Suppressor macrophage treated with lipopolysaccharide for 1 hour (primary cell): Measurements from ENCODE around the gene PODXL2.
A peak's percentile ranks its signal among the peaks of the same experiment; 100 is the strongest.
"Not testable (repeated sequence)": the region's sequence is repeated elsewhere in the genome, so short reads cannot be mapped to it uniquely, and the experiment has no call there.

ENCODE experiments used
- DNase-seq, 3 donors: peaks; one replicate each; pipeline ENCODE4 v3.0.0-alpha.2; 2020 to 2022

Gene PODXL2

DNA sequence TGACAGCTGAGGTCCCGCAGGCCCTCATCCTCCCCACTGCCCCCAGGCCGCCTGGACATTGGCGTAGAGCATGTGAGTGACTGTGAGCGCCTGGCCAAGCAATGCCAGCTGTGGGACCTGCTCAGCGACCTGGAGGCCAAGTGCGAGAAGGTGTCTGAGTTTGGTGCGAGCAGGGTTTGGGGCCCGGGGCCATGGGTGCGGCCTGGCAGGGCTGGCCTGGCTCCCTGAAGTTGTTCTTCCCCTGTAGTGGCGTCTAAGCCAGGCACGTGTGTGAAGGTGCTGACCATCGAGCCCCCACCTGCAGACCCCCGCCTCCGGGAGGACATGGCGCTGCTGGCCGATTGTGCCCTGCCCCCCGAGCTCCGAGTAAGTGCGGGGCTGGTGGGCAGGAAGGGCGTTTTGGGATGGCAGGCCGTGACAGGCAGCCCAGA is 48.0 kb downstream of the PODXL2 start:
- DNase-seq = no peak

DNA sequence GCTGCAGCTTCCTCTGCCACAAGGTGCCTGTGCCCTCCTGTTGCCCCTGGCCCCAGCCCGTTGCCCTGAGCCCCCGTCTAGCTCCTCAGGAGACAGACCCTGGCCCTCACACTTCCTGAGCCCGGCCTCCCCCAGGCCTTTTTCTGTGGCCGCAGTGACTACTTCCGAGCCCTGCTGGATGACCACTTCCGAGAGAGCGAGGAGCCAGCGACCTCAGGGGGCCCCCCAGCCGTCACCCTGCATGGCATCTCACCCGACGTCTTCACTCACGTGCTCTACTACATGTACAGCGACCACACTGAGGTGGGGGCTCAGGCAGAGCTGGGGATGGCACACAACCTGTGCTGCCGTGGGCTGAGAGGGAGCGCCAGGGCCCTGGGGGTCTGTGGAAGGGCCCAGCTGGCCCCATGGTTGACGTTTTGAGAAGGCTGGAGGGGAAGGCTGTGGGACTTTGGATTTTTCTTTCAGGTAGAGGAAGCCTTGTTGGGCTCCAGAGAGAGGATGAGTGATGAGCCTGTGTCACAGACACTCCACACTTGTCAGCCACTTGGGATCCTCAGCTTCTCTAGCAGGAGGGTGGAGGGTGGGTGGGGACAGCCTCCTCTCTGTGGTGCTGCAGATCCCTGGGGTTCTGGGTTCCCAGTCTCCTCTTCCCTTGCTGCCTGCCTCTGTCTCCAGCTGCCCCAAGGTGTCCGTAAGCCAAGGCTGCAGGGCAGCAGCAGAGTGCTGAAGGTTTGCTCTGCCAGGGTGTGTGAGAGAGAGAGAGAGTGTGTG is 48.7 kb downstream of the PODXL2 start:
- no peak for DNase-seq

DNA sequence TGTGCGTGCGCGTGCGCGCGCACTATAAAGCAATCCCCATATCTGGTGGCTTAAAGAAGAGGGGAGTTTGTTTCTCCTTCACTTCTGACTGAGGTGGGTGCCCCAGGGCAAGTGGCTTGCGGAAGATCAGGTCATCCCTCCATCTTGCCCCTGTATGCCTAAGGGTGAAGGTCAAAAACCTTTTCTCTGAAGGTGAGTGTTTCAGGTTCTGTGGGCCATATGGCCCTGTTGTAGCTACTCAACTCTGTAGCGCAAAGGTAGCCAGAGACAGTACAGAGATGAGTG is 49.3 kb downstream of the PODXL2 start:
- no peak for DNase-seq

DNA sequence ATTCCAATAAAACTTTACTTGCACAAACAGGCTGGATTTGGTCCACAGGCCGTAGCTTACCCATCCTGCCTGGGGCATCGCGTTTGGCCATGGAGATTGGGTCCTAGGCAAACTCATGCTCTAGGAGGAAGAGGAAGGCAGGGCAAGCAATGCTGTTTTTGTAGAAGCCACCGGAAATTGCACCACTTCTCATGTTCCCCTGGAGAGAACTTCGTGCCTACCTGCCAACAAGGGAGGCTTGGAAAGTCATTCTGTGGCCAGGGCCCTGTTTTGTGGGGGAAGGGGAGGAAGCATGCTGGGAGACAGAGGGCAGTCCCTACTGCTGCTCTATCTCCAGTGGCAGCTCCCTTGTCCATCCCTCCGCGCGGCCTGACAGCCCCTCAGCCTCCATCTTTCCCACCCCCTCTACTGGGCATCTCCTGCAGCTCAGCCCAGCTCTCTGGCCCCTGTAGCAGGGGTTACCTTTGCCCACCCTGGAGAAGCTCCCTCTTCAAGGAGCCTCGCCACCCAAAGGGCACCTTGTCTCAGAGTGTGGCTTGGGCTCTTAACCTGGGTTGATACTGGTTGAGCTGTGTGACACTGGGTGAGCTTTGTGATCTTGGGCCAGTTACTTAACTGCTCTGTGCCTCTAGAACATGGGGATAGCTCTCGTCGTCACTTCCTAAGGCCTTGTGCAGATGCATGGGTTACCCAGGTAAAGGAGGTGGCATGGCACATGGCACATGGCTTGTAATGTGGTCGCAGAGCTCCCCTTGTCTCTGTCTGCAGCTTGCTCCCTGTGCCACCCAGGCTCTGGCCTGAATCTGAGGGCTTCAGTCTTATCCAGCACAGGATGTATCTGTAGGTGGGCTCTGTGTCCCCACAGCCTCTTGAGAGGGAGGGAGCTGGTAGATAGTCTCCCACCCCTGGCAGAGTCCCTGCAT is 49.9 kb downstream of the PODXL2 start:
- no peak for DNase-seq

DNA sequence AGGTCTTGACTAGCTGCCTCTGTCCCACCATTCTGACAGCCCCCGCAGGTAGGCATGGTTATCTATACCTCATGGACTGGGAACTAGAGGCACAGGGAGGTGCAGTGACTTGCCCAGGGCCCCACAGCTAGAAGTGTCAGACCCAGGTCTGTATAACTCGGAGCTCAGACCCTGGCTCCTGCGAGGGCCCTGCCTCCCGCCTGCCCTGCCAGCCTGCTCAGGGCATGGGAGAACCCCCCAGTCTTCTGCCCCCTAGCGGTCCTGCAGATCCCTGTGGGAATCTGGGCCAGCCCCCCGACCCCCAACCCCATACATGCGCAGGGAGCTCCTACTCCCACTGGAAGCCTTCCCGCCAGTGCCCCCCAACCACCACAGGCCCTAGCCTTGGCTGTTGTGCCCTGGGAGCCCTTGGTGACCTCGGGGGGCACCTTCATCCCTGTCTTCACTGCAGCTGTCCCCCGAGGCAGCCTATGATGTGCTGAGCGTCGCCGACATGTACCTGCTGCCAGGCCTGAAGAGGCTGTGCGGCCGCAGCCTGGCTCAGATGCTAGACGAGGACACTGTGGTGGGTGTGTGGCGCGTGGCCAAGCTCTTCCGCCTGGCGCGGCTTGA is 50.7 kb downstream of the PODXL2 start:
- no peak for DNase-seq

DNA sequence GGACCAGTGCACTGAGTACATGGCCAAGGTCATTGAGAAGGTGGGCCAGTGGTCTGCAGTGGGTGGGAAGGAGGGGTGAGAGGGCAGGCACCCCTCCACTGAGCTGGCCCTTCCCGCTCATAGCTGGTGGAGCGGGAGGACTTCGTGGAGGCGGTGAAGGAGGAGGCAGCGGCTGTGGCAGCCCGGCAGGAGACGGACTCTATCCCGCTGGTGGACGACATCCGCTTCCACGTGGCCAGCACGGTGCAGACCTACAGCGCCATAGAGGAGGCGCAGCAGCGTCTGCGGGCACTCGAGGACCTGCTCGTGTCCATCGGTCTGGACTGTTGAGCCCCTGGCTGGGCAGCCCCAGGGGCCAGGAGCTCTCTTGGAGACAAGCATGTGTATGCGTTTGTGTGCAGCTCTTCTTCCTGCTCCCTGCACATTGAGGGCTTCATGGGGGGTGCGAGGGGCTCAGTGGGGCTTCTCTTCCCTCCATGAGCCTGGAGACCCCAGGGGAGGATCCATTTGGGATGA is 51.2 kb downstream of the PODXL2 start:
- DNase-seq = no peak

DNA sequence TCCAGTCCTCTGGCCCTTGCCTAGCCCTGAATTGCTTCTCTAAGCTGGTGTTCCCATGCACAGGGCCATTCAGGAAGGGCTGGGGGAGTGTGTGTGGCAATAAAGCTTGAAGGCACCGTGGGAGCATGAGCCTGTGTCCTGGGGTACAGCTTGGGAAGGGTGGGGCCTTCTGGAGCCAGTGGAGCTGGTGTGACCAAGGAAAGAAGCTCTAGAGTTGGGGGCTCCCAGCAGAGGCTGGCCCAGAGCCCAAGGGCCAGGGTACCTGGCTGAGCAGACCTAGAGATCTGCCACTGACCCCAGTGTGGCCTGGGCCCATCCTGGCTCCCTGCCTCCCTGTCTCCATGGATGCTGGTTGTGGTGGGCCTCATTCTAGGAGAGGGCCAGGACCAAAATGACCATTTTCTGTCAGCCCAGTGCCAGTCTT is 51.8 kb downstream of the PODXL2 start:
- DNase-seq = no peak

DNA sequence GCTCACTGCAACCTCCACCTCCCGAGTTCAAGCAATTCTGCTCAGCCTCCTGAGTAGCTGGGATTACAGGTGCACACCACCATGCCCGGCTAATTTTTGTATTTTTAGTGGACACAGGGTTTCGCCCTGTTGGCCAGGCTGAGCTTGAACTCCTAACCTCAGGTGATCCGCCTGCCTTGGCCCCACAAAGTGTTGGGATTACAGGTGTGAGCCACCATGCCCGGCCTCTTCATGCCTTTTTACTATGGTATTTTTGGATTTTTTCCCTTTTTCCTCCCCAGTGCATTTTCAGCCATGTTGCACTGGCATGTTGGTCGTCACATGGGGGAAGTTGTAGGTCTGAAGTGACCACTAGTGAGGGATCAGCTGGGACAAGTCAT is 53.2 kb downstream of the PODXL2 start:
- DNase-seq = not testable (repeated sequence)

DNA sequence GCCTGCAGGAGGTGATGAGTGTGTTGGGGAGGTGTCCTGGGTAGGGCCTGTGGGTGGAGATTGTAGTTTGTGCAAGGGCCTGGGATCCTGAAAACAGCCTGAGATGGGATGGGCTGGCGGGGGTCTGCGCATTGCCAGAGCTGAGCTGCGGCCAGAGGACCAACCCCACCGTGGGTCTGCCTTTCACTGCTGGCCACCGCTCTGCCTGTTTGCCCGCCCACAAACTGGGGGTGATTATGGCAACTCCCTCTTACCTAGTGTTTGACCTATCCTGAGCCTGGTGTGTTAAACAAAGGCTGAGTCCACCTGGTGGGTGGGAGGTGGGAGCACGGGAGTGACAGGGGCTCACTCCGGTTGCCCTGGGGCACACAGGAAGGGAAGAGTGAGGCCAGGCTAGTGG is 53.6 kb downstream of the PODXL2 start:
- no peak for DNase-seq

DNA sequence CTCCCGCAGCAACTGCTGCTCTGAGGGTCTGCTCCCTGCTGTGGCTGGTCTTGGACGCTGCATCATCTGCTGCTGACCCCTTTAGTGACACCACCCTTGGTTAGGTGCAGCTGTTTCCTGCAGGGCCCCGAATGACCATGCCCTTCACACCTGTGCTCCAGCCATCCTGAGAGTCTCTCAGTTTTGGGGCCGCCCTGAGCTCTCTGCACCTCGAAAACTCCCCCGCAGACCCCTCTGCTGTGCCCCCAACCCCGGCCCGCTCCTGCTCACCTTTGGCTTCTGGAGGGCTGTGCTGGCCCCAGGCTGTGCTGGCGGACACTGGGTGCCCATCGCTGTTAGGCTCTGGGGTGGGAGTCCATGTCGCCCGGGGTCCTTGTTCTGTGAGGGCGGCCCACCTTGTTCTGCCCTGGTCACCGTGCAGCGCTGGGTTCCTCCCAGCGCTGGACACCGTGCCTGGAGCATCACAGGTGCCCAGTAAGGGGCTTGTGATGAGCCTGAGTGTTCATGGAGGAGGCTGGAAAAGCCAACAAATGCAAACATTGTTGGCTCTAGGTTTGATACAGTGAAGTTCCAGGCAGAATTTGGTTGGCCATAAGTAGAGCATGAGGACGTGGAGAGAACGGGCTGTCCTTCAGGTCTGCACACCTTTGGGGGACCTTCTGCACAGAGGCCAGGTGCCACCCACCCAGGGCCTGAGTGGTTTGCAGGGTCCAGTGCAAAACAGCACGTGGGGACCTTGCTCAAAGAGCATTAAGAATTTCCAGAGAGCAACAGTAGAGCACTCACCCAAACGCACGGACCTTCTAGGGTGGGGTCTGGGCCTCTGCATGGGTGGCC is 56.1 kb downstream of the PODXL2 start:
- DNase-seq = no peak

DNA sequence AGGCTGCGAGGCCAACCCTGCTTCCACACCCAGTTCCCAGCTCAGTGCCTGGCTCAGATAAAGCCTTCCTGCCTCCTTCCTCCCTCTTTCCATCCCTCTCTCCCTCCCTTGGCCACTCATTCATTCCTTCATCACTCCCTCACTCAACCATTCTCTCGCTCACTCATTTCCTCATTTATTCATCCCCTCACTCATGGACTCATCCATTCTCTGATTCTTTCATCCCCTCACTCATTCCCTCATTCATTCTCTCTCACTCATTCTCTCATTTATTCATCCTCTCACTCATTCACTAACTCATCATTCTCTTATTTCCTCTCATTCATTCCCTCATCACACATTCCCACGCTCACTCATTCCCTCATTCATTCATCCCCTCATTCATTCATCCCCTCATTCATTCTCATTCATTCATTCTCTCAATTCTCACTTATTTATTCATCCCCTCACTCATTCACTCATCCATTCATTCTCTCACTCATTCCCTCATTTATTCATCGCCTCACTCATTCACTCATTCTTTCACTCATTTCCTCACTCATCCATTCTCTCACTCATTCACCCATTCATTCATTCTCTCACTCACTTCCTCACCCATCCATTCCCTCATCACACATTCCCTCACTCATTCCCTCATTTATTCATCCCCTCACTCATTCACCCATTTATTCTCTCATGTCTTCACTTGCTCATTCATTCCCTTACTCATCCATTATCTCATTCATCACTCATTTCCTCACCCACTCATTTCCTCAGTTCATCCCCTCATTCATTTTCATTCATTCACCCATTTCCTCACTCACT is 56.9 kb downstream of the PODXL2 start:
- DNase-seq = no peak

DNA sequence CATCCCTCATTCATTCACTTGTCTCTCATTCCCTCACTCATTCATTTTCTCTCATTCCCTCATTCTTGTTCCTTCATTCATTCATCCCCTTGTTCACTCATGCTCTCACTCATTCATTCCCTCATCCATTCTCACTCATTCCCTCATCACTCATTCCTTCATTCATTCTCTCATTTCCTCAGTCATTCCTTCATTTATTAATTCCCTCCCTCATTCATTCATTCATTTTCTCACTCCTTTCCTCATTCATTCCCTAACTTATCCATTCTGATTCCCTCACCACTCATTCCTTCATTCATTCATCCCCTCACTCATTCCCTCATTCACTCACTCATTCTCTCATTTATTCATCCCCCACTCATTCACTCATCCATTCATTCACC is 57.5 kb downstream of the PODXL2 start:
- DNase-seq = no peak

DNA sequence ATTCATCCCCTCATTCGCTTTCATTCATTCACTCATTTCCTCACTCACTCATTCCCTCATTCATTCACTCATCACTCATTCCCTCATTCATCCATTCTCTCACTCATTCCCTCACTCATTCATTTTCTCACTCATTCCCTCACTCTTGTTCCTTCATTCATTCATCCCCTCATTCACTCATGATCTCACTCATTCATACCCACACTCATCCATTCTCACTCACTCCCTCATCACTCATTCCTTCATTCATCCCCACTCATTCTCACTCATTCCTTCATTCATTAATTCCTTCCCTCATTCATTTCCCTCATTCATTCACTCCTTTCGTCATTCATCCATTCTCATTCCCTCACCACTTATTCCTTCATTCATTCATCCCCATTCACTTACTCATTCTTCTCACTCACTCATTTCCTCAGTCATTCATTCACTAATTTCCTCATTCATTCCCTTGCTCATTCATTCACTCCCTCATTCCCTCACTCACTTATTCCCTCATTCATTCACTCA is 58.3 kb downstream of the PODXL2 start:
- DNase-seq = no peak

DNA sequence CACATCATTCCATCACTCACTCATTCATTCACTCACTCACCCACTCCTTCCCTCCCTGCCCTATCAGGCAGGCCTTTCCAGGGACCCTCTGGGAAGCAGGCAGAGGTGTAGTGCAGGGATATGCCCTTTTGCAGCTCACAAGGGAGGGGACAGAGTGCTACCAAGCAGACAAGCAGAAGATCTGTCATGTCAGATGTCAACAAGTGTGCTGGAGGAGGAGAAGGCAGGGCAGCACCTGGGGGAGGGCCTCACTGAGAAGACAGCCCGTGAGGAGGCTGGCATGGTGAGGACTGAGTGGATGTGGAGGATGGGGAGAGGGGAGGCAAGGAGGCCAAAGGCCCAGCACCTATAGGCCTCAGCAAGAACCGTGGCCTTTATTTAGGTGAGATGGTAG is 59.0 kb downstream of the PODXL2 start:
- DNase-seq = no peak

DNA sequence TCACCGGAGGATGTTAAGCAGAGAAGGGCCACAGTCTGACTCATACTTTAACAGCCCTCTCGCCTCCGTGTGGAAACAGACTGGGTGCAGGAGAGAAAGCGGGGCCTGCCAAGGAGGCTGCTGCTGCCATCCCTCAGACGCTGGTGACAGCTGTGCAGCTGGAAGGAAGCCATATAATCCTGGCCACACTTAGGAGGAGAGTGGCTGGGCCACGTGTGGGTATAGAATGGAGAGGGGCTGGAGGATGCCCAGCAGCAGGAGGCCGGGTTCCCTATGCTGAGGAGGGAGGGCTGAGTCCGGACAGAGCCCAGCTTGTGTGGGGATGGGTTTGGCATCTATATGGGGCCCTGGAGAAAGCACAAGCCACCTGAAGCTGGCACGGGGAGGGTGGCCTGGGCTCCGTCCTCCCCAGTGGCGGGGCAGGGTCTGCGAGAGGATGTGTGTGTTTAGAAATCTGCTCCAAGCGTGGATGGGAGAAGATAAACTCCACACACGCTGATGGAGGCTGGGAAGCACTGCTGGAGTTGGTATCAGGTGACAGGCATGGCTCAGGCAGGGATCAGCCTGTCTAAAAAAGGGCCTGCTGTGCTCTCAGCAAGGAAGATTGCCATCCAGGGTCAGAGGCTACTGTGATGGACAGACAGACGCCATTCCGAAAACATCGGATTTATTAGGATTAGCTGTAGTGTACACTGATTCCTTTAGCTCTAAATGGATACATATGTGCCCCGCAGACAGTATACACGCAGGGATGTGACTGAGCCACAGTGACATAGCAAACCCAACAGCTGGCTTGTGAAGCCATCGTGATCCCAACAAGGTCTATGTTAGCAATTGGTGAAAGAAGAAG is 59.7 kb downstream of the PODXL2 start:
- DNase-seq = no peak

DNA sequence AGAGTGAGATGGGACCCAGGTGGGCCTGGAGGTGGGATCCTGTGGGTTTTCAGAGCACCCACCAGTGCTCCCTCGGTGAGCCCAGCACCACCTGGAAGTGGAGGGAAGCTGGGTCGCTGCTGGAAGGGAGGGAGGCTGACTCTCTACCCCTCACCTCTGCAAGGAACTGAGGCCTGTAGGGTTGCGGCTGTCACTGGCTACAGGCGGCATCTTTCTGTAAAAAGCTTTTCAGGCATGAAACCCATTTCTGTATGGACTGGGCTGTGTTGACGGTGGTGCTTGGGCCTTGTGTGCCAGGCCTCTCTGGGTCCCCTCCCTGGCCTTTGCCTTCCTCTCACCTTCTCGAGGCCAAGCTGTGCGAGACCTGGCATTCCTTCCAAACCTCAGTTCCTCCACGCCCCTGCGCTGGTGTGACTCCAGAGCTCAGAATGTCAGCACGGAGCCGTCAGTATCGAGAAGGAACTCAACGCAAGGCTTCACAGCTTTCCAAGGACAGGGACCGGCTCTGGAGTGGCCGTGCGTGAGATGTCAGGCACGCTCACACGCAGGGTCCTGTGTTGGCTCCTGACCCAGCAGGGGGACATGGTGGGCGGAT is 60.4 kb downstream of the PODXL2 start:
- no peak for DNase-seq

DNA sequence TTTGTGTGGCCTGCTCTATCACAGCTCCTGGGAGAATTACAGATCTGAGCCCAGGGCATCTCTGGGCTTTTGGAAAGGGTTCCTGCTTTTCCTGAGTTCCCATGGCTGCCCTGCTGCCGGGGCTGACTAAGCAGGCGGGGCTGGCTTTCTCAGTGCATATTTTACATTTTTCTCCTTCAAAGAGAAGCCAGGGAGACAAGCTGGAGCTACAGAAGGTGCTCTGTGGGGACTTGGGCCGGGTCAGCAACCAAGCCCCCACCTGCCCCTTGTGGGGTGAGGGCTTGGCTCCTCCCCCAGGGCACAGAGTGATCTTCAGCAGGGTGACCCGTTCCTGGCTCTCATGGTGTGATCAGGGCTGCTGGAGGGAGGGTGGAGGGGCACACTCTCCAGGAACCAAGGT is 61.1 kb downstream of the PODXL2 start:
- no peak for DNase-seq

DNA sequence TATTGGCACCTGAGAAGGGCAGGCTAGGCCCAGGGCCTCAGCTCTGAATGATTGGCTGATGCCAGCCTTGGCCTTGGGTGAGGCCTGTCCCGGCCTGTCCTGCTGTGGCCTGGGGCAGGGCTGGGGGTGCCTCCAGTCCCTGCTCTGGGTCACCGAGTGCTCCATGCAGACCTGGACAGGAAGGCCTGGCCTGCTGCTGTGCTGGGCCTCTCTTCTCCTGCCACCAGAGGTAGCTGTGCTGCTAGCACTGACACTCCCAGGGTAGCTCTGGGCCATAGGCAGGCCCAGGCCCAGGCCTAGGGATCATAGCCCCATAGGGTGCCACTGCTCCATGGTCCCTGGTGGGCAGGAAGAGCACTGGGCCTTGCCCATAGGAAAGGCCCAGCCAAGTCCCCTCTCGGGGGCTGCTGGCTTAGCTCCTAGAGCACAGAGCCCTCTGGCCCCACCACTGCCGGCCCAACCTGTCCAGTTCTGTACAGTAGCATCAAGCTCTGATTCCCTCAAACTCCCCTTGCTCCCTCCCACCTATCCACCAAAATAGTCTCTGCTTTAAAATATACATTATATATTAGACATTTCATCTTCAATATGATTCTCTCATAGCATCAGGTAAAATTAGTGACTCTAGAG is 62.0 kb downstream of the PODXL2 start:
- DNase-seq = peak in 1 of 3 donors; percentile 46

DNA sequence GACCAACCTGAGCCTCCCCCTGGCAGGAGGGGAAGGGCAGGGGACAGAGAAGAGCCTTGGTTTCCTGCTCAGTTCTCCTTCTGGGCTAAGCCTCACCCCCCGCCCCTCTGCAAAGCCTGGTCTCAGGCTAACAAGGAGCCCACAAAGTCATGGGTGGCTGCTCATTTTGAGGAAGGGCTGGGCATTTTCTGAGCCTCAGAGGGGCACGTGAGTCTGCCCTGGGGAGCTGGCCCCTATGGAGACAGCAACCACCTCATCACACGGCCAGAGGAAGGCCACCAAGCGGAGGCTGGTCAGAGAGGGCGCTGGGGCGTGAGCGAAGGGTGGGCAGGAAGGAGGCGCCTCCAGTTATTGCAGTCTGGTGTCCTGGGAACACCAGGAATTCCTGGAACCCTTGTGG is 62.5 kb downstream of the PODXL2 start:
- no peak for DNase-seq

DNA sequence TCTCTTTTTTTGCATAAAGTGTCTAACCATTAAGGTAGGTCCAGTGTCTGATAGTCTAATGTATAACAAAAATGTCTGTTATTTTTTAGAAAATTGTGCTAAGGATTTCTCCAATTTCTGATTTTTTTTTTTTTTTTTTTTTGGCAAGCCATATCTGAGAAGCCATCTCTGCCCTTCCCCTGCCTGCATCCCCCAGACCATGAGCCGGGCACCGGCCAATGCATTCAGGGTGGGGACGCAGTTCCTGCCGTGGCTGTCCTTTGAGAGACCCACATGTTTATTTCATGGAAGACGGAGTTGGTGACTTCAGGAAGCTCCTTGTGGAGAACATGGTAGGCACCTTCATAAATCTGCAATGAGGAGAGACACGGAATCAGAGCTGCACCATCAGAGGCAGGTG is 63.0 kb downstream of the PODXL2 start:
- DNase-seq = no peak
